ENCODE data around the gene BORCS5. TPM values are rescaled to one million over a fixed set of nuclear protein-coding genes. Genes with fewer than 3 reads are reported as not detected.
"Not testable (repeated sequence)": the region's sequence is repeated elsewhere in the genome, so short reads cannot be mapped to it uniquely, and the experiment has no call there.

The BORCS5 gene
- total RNA-seq, 1 donor = 15.2 TPM

GRCh38 chr12:12468575-12468974 lies 111.7 kb downstream of the BORCS5 start:
- H3K4me3 ChIP-seq (ENCODE audit: low read length) = no peak overlapping the region
- peaks cover 37% of the 10 kb centered on the region for H3K4me1 ChIP-seq (ENCODE audit: insufficient read depth, low read length)

DNA sequence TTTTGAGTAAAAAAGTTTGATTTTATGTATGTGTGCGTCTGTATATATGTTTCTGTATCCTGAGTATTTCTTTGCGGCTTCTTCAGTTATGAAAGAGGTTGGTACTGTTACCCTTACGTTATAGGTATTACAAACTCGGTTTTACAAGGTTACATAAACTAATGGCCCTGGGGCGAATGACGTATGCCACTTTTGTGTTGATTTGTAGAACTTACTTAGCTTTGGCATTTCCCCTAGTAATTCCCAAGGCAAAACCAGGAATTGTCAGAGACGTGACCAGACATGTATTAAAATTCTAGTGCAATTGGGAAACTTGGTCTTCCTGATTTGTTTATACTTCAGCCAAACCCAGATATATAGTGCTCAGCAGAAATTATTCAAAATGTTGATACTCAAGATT lies 112.5 kb downstream of the BORCS5 start:
- Histone ChIP-seq H3K4me1 (ENCODE audit: insufficient read depth, low read length) (peaks cover 37% of the 10 kb centered on the region), H3K9me3 (ENCODE audit: low read depth, low read length) (no peaks in the 10 kb centered on the region), H3K27me3 (ENCODE audit: insufficient read depth, low read length) (no peaks in the 10 kb centered on the region), H3K4me3 (ENCODE audit: low read length) (no peak overlapping the region)

More at GRCh38 chr12:12468575-12468974, 111.7 kb downstream of the BORCS5 start:
- H3K27me3 ChIP-seq (ENCODE audit: insufficient read depth, low read length) = no peaks in the 10 kb centered on the region
- no peaks in the 10 kb centered on the region for H3K9me3 ChIP-seq (ENCODE audit: low read depth, low read length)

DNA sequence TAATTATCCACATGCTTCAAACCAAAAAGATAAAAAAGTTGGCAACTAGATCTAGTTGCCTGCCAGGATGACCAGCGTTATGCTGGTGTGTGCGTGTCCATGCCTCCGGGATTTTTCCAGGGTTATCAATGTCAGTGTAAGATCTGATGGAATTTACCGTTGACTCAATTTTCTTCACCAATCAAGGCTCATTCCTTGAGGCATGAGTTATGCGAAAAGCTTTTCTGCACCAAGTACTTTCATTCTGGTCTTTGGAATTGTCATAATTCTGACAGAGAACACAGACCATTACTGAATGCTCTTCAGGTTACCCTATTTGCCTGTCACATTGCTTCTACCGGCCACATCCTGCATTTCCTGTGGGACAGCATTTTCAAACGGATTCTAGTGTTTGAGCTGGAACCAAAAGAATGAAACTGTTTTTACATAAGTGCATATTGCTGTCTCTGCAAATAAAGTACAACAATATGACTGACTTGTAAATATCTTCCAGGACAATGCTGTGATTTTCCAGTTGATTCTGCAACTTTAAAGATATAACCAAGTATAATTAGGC lies 114.0 kb downstream of the BORCS5 start:
- Histone ChIP-seq H3K27me3 (ENCODE audit: insufficient read depth, low read length) (no peaks in the 10 kb centered on the region), H3K9me3 (ENCODE audit: low read depth, low read length) (no peaks in the 10 kb centered on the region), H3K4me1 (ENCODE audit: insufficient read depth, low read length) (peaks cover 34% of the 10 kb centered on the region), H3K4me3 (ENCODE audit: low read length) (no peak overlapping the region)

GRCh38 chr12:12471982-12472961 lies 115.4 kb downstream of the BORCS5 start:
- H3K4me1 ChIP-seq (ENCODE audit: insufficient read depth, low read length) = peaks cover 22% of the 10 kb centered on the region
- H3K4me3 ChIP-seq (ENCODE audit: low read length); H3K27me3 ChIP-seq (ENCODE audit: insufficient read depth, low read length); H3K9me3 ChIP-seq (ENCODE audit: low read depth, low read length): not testable (repeated sequence)

GRCh38 chr12:12473223-12473622 lies 116.3 kb downstream of the BORCS5 start:
- no peaks in the 10 kb centered on the region for H3K27me3 ChIP-seq (ENCODE audit: insufficient read depth, low read length)
- no peak overlapping the region for H3K4me3 ChIP-seq (ENCODE audit: low read length)
- peaks cover 12% of the 10 kb centered on the region for H3K4me1 ChIP-seq (ENCODE audit: insufficient read depth, low read length)
- no peaks in the 10 kb centered on the region for H3K9me3 ChIP-seq (ENCODE audit: low read depth, low read length)

DNA sequence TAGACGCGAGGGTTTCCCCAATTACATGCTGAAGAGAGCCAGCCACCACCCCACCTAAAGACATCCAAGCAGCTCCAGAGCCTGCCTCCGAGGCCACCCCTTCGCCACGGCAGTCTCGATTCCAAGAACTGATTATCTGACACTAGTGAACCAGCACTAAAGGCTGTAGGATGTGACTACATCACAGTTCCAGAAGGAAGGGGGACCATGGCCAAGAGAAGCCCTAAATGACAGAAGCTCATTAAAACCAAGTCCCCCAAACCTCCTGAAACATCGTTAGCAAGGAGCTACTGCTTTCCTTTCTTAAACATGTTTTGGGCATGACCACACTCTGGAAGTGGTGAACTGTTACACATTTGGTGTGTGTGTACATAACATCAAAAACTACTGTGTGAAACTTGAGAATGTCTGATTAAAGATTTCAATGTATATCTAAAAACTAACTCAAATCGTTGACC lies 117.6 kb downstream of the BORCS5 start:
- Histone ChIP-seq H3K4me3 (ENCODE audit: low read length) (no peak overlapping the region), H3K9me3 (ENCODE audit: low read depth, low read length) (no peaks in the 10 kb centered on the region), H3K27me3 (ENCODE audit: insufficient read depth, low read length) (no peaks in the 10 kb centered on the region), H3K4me1 (ENCODE audit: insufficient read depth, low read length) (peaks cover 8% of the 10 kb centered on the region)

GRCh38 chr12:12474931-12475795 lies 118.3 kb downstream of the BORCS5 start:
- Histone ChIP-seq H3K4me1 (ENCODE audit: insufficient read depth, low read length) (peaks cover 8% of the 10 kb centered on the region), H3K4me3 (ENCODE audit: low read length) (no peak overlapping the region), H3K9me3 (ENCODE audit: low read depth, low read length) (no peaks in the 10 kb centered on the region), H3K27me3 (ENCODE audit: insufficient read depth, low read length) (no peaks in the 10 kb centered on the region)

DNA sequence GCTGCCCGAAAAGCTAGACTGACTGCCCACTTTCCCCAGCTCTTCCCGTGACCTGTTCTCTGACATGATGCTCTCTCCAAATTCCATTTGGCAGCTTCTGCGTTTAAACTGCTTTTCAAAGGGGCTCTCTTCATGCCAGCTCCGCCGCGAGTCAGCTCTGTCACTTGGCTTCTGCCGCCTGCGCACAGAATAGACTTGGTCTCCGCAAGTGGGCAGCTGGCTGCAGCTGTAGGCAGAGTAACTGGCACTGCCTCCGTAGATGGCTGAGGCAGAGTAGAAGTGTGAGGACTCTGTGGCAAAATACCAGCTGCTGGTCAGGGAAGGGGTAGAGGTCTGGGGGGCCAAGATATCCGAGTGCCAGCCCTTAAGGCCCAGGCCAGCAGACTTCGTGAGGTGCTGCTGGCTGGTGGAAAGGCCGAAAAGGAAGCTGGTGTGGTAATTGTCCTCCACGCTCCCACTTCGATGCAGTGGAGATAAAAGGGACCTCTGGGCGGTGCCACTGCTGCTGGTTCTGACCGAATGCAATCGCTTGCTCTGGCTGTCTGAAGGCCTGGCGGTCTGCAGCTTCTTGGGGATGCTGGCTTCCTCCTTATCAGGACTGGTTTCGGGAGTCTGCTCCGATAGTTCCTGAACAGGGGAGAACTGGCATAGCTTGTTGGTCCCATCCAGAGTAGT lies 120.1 kb downstream of the BORCS5 start:
- Histone ChIP-seq H3K4me3 (ENCODE audit: low read length) (no peak overlapping the region), H3K4me1 (ENCODE audit: insufficient read depth, low read length) (peaks cover 11% of the 10 kb centered on the region), H3K27me3 (ENCODE audit: insufficient read depth, low read length) (no peaks in the 10 kb centered on the region), H3K9me3 (ENCODE audit: low read depth, low read length) (no peaks in the 10 kb centered on the region)

GRCh38 chr12:12477532-12477890 lies 120.6 kb downstream of the BORCS5 start:
- peaks cover 12% of the 10 kb centered on the region for H3K4me1 ChIP-seq (ENCODE audit: insufficient read depth, low read length)
- H3K4me3 ChIP-seq (ENCODE audit: low read length) = no peak overlapping the region
- no peaks in the 10 kb centered on the region for H3K27me3 ChIP-seq (ENCODE audit: insufficient read depth, low read length)

DNA sequence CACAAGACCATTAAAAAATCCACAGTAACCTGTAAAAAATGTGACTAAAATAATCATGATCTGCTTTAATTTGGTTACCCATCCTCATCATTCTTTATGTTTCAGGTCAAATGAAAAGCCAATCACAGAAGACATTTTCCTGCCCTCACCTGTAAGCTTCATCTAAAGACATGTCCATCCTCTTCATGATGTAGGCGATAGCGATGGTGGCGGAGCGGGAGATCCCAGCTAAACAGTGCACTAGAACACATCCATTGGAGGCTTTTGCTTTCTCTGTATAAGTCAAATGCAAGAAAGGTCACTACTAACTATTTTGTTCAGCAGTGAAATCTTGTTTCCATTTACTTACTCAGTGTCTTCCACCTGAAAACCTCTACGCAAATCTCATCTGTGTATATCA lies 123.2 kb downstream of the BORCS5 start:
- no peaks in the 10 kb centered on the region for H3K9me3 ChIP-seq (ENCODE audit: low read depth, low read length)
- H3K27me3 ChIP-seq (ENCODE audit: insufficient read depth, low read length) = no peaks in the 10 kb centered on the region
- no peak overlapping the region for H3K4me3 ChIP-seq (ENCODE audit: low read length)
- peaks cover 22% of the 10 kb centered on the region for H3K4me1 ChIP-seq (ENCODE audit: insufficient read depth, low read length)

More at GRCh38 chr12:12477532-12477890, 120.6 kb downstream of the BORCS5 start:
- no peaks in the 10 kb centered on the region for H3K9me3 ChIP-seq (ENCODE audit: low read depth, low read length)

DNA sequence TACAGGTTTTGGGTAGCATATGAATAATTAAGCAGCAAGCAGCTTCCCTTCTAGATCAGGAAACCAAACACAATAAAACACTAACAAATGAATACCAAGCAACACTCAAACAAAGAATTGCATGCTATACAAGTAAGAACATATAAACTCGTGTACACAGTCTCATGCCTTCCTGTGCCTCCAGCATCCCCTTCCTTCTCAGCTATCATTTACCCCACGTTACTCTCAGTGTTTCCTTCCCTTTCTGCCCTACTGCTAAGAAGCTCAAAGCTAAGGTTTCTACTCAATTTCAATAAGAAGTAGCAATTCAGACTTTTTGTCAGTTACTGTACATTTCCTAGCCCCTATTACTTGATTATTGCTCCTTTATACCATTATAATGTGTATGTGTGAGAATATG lies 124.8 kb downstream of the BORCS5 start:
- Histone ChIP-seq H3K4me1 (ENCODE audit: insufficient read depth, low read length) (peaks cover 14% of the 10 kb centered on the region), H3K27me3 (ENCODE audit: insufficient read depth, low read length) (no peaks in the 10 kb centered on the region), H3K9me3 (ENCODE audit: low read depth, low read length) (no peaks in the 10 kb centered on the region), H3K4me3 (ENCODE audit: low read length) (no peak overlapping the region)

GRCh38 chr12:12482150-12482761 lies 125.4 kb downstream of the BORCS5 start:
- Histone ChIP-seq H3K4me1 (ENCODE audit: insufficient read depth, low read length) (peaks cover 14% of the 10 kb centered on the region), H3K9me3 (ENCODE audit: low read depth, low read length) (no peaks in the 10 kb centered on the region), H3K4me3 (ENCODE audit: low read length) (no peak overlapping the region), H3K27me3 (ENCODE audit: insufficient read depth, low read length) (no peaks in the 10 kb centered on the region)

- H3K4me1 ChIP-seq (ENCODE audit: insufficient read depth, low read length) = peaks cover 14% of the 10 kb centered on the region
- H3K27me3 ChIP-seq (ENCODE audit: insufficient read depth, low read length) = no peaks in the 10 kb centered on the region
- H3K4me3 ChIP-seq (ENCODE audit: low read length) = no peak overlapping the region
- no peaks in the 10 kb centered on the region for H3K9me3 ChIP-seq (ENCODE audit: low read depth, low read length)
These were observed 126.1 kb downstream of the BORCS5 start for GRCh38 chr12:12482959-12483358.

- Histone ChIP-seq H3K4me1 (ENCODE audit: insufficient read depth, low read length) (peaks cover 14% of the 10 kb centered on the region), H3K9me3 (ENCODE audit: low read depth, low read length) (no peaks in the 10 kb centered on the region), H3K27me3 (ENCODE audit: insufficient read depth, low read length) (no peaks in the 10 kb centered on the region), H3K4me3 (ENCODE audit: low read length) (no peak overlapping the region)
These were observed 126.6 kb downstream of the BORCS5 start for GRCh38 chr12:12483438-12483837.
